Measurements from ENCODE around the gene RIN1. TPM values are rescaled to one million over a fixed set of nuclear protein-coding genes. Genes with fewer than 3 reads are reported as not detected.
"Not testable (repeated sequence)": the region's sequence is repeated elsewhere in the genome, so short reads cannot be mapped to it uniquely, and the experiment has no call there.

RIN1 gene
- total RNA-seq = 1 to 10 TPM; 1.3 to 7.9 (median 2.5) TPM
- total RNA-seq (2013) = 0.90 TPM

GRCh38 chr11:66336234-66337102, at the start of gene RIN1:
TSS of gene RIN1 (minus strand) at chr11:66336434. CDS start at chr11:66336402, 32 bp downstream.
- Mint-ChIP-seq H3K4me3 (peak within 1 kb of the TSS; percentile 84), H3K27me3 (ENCODE audit: low read depth in 2 of 2) (peaks cover 8 to 25% of the 10 kb centered on the region in 2 donors), H3K9me3 (no peaks in the 10 kb centered on the region), H3K4me1 (peaks cover 10 to 27% of the 10 kb centered on the region in 2 donors), H3K27ac (peak within 1 kb of the TSS; percentile 71 to 92), H3K36me3 (no peaks in the 10 kb centered on the region)
- Histone ChIP-seq H3K4me3 (ENCODE audit: low read length) (peak within 1 kb of the TSS; percentile 8), H3K27ac (ENCODE audit: low read length) (peak within 1 kb of the TSS; percentile 4), H3K36me3 (ENCODE audit: control insufficient read depth, insufficient read depth, low read length) (peaks cover 42% of the 10 kb centered on the region), H3K9me3 (ENCODE audit: control insufficient read depth, insufficient read depth, low read length) (no peaks in the 10 kb centered on the region), H3K4me1 (ENCODE audit: control insufficient read depth, insufficient read depth, low read length) (peaks cover 24% of the 10 kb centered on the region), H3K27me3 (ENCODE audit: control insufficient read depth, insufficient read depth, low read length) (no peaks in the 10 kb centered on the region)
- TF ChIP-seq CTCF (IDR thresholded peaks at IDR 0.05) = peak; percentile 24
- DNase-seq (peak; percentile 71 to 74), ATAC-seq (peak; percentile 75 to 88 (median 87))
- intact Hi-C loops (cut with micrococcal nuclease) = loop anchor here (1.0 kb wide), 1 partner anchor 8 kb away; no protein-coding TSS in a partner anchor
- WGBS (ENCODE audit: insufficient coverage) = 12% methylated on average over 22 of the region's 22 CpGs

- H3K27ac ChIP-seq (ENCODE audit: low read length); H3K9me3 ChIP-seq (ENCODE audit: control insufficient read depth, insufficient read depth, low read length); H3K4me1 ChIP-seq (ENCODE audit: control insufficient read depth, insufficient read depth, low read length); ATAC-seq; H3K4me3 Mint-ChIP-seq; H3K27me3 Mint-ChIP-seq (ENCODE audit: low read depth in 2 of 2); H3K27me3 ChIP-seq (ENCODE audit: control insufficient read depth, insufficient read depth, low read length); intact Hi-C loops (cut with micrococcal nuclease); H3K4me1 Mint-ChIP-seq; H3K36me3 Mint-ChIP-seq; H3K27ac Mint-ChIP-seq; H3K36me3 ChIP-seq (ENCODE audit: control insufficient read depth, insufficient read depth, low read length); H3K9me3 Mint-ChIP-seq; DNase-seq; H3K4me3 ChIP-seq (ENCODE audit: low read length): not testable (repeated sequence)
- 93% methylated on average over 13 of the region's 13 CpGs for WGBS (ENCODE audit: insufficient coverage)
Measured at GRCh38 chr11:66384316-66384715, 48.1 kb upstream of the RIN1 start.

- H3K27ac Mint-ChIP-seq; H3K36me3 ChIP-seq (ENCODE audit: control insufficient read depth, insufficient read depth, low read length); H3K9me3 ChIP-seq (ENCODE audit: control insufficient read depth, insufficient read depth, low read length); H3K4me3 ChIP-seq (ENCODE audit: low read length); H3K4me3 Mint-ChIP-seq; H3K9me3 Mint-ChIP-seq; ATAC-seq; H3K27me3 ChIP-seq (ENCODE audit: control insufficient read depth, insufficient read depth, low read length); H3K27me3 Mint-ChIP-seq (ENCODE audit: low read depth in 2 of 2); H3K36me3 Mint-ChIP-seq; DNase-seq; H3K4me1 ChIP-seq (ENCODE audit: control insufficient read depth, insufficient read depth, low read length); H3K4me1 Mint-ChIP-seq; intact Hi-C loops (cut with micrococcal nuclease); H3K27ac ChIP-seq (ENCODE audit: low read length): not testable (repeated sequence)
- WGBS (ENCODE audit: insufficient coverage) = 35% methylated on average over 6 of the region's 7 CpGs
Measured at GRCh38 chr11:66380264-66380663, 44.0 kb upstream of the RIN1 start.

GRCh38 chr11:66373690-66374287, 37.6 kb upstream of the RIN1 start:
- H3K4me1 Mint-ChIP-seq; H3K27ac ChIP-seq (ENCODE audit: low read length); H3K36me3 Mint-ChIP-seq; intact Hi-C loops (cut with micrococcal nuclease); H3K27me3 ChIP-seq (ENCODE audit: control insufficient read depth, insufficient read depth, low read length); H3K27me3 Mint-ChIP-seq (ENCODE audit: low read depth in 2 of 2); DNase-seq; H3K9me3 Mint-ChIP-seq; ATAC-seq; H3K27ac Mint-ChIP-seq; H3K9me3 ChIP-seq (ENCODE audit: control insufficient read depth, insufficient read depth, low read length); H3K4me3 ChIP-seq (ENCODE audit: low read length); H3K36me3 ChIP-seq (ENCODE audit: control insufficient read depth, insufficient read depth, low read length): not testable (repeated sequence)
- 92% methylated on average over 8 of the region's 9 CpGs for WGBS (ENCODE audit: insufficient coverage)
- peaks cover 15% of the 10 kb centered on the region for H3K4me1 ChIP-seq (ENCODE audit: control insufficient read depth, insufficient read depth, low read length)
- H3K4me3 Mint-ChIP-seq = peak overlapping the region; percentile 47

- Mint-ChIP-seq H3K4me1 (no peaks in the 10 kb centered on the region), H3K27me3 (ENCODE audit: low read depth in 2 of 2) (peaks cover 6 to 9% of the 10 kb centered on the region in 2 donors), H3K4me3 (peak overlapping the region; percentile 47), H3K9me3 (no peaks in the 10 kb centered on the region), H3K27ac (no peak overlapping the region), H3K36me3 (no peaks in the 10 kb centered on the region)
- Histone ChIP-seq H3K9me3 (ENCODE audit: control insufficient read depth, insufficient read depth, low read length) (no peaks in the 10 kb centered on the region), H3K4me3 (ENCODE audit: low read length) (no peak overlapping the region), H3K27ac (ENCODE audit: low read length) (no peak overlapping the region), H3K27me3 (ENCODE audit: control insufficient read depth, insufficient read depth, low read length) (no peaks in the 10 kb centered on the region), H3K4me1 (ENCODE audit: control insufficient read depth, insufficient read depth, low read length) (peaks cover 15% of the 10 kb centered on the region), H3K36me3 (ENCODE audit: control insufficient read depth, insufficient read depth, low read length) (no peaks in the 10 kb centered on the region)
- TF ChIP-seq CTCF (IDR thresholded peaks at IDR 0.05) = no peak
- ATAC-seq = no peak
- DNase-seq = no peak
- intact Hi-C loops (cut with micrococcal nuclease) = no loop called here
- WGBS (ENCODE audit: insufficient coverage) = 90% methylated on average over 5 of the region's 5 CpGs
Measured at GRCh38 chr11:66373265-66373664, 37.0 kb upstream of the RIN1 start.
